Fibroblast of skin of left quadriceps (primary cell): ENCODE measurements around the gene CYP4X1.
"Not testable (repeated sequence)": the region's sequence is repeated elsewhere in the genome, so short reads cannot be mapped to it uniquely, and the experiment has no call there.

Experiments used
- DNase-seq, 2 experiments: peaks; one replicate each; pipeline ENCODE4 v3.0.0-alpha.2; 2013; ENCODE audit warnings: low read depth in 2 of 2

Gene CYP4X1, protein sequence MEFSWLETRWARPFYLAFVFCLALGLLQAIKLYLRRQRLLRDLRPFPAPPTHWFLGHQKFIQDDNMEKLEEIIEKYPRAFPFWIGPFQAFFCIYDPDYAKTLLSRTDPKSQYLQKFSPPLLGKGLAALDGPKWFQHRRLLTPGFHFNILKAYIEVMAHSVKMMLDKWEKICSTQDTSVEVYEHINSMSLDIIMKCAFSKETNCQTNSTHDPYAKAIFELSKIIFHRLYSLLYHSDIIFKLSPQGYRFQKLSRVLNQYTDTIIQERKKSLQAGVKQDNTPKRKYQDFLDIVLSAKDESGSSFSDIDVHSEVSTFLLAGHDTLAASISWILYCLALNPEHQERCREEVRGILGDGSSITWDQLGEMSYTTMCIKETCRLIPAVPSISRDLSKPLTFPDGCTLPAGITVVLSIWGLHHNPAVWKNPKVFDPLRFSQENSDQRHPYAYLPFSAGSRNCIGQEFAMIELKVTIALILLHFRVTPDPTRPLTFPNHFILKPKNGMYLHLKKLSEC

DNA sequence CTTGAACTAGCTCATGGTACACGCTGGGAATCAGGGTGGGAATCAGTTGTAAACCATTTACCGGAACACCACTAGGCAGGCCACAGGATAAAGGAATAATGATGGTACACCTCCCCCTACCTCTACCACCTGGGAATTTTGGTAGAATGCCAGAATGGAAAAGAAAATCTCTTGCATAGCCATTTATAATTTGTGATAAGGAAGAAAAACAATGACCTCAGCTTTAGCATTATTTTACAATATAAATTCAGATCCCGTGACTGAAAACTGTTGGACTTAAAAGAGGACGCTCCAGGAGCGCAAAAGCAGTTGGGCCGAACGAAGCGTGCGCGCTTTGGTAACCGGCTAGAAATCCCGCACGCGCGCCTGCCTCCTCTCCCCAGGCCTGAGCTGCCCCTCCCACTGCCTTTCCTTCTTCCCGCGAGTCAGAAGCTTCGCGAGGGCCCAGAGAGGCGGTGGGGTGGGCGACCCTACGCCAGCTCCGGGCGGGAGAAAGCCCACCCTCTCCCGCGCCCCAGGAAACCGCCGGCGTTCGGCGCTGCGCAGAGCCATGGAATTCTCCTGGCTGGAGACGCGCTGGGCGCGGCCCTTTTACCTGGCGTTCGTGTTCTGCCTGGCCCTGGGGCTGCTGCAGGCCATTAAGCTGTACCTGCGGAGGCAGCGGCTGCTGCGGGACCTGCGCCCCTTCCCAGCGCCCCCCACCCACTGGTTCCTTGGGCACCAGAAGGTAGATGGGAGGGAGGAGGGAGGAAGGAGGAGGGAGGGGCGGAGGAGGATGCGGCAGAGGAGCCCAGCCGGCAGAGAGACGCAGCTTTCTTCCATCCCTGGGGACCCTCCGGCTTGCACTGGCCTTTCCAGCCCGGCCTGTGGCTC is at the start of gene CYP4X1:
Gene CYP4X1, plus strand, starts transcription at position 402 of the 873 bp plus-strand sequence. Its CDS starts 149 bp downstream, at position 551.
- DNase-seq, result no peak

- DNase-seq, result no peak
Measured at GRCh38 chr1:46983166-46983829, 40.2 kb upstream of the CYP4X1 start.

DNA sequence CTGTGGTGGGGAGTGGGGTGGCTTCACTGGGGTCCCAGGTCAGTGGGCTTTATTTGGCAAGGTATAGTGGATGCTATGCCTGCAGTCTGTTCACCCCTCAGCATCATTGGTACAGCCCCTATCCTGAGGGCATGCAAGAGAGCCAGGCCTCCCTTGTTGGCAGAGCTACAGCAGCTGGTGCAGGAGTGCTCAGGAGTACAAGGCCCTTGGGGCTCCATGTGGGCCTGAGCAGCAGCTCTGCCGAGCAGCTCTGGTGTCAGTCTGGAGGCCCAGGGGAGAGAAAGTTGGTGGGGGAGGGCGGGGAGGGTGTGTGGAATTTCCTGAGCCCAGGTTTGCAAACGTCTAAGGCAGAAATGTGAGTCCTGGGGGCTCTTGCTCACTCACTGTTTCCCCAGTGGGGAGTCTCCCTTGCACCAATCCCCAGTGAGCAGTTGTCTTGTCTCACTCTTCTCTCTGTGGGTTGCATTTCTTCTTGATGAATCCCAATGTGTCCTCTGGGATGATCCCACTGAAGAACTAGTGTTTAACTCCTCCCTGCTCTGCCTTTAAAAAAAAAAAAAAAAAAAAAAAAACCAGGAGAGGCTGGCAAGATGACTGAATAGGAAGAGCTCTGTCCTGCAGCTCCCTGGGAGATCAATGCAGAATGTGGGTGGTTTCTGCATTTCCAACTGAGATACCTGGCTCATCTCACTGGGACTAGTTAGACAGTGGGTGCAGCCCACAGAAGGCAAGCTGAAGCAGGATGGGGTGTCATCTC is 39.5 kb upstream of the CYP4X1 start:
- no peak for DNase-seq

DNA sequence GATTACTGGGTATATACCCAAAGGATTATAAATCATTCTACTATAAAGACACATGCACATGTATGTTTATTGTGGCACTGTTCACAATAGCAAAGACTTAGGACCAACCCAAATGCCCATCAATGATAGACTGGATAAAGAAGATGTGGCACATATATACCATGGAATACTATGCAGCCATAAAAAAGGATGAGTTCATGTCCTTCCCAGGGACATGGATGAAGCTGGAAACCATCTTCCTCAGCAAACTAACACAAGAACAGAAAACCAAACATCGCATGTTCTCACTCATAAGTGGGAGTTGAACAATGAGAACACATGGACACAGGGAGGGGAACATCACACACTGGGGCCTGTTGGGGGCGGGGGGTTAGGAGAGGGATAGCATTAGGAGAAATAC is 32.9 kb upstream of the CYP4X1 start:
- not testable (repeated sequence) for DNase-seq

DNA sequence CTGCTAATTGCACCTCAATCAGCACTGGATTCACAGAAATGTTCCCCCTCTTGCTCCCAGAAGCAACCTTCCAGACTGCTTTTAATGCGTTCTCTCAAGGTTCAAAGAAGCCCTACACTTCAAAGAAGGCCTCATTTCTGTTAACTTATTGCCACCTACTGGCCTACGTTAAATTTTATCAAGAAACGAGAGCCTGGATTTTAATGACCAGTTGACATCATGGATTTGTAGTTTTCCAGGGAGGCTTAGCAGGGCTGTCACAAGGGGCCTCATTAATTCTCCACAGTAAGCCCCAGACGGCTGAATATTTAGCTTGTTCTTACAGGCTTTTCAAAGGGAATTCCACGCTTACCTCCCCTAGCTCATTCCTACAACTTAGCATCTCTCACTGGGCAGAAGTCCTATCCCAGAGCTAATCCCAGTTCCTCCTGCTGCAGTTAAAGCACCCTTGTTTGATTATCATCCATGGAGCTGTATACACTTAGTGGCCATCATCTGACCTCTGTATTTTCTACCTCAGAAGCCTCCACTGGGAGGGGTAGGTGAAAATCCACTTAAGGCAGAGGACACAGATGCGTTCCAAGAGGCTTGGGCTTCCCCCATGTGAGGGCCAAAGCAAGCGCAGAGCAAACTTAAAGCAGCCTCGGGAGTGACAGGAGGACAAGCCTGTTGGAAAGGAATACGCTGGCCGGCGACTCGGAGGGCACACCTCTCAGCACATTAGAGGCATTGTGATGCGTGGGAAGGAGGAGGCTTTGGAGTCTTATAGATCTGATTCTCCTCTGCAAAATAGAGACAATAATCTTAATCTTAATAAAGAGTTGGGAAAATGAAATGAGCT is 32.2 kb upstream of the CYP4X1 start:
- no peak for DNase-seq

- DNase-seq, result no peak
Measured at GRCh38 chr1:46996659-46997281, 26.7 kb upstream of the CYP4X1 start.

GRCh38 chr1:47002211-47002610 is 21.3 kb upstream of the CYP4X1 start:
- DNase-seq, result no peak

DNA sequence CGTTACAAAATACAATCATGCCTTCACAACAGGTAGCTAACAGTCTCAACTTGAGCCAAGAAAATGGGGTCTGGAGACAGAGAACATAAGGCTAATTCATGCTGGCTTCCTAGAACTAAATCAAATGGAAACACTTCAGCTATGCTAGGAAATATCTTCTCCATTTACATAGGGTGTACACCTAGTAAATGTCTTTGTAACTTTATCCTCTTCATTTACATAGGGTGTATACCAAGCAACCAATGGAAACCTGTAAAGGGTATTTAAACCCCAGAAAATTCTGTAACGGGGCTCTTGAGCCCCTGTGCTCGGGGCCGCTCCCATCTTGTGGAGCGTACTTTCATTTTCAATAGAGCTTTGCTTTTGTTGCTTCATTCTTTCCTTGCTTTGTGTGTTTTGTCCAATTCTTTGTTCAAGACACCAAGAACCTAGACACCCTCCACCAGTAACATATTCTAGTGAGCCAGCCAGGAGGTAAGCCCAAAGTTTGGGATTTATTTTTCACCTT is 19.5 kb upstream of the CYP4X1 start:
- no peak for DNase-seq

DNA sequence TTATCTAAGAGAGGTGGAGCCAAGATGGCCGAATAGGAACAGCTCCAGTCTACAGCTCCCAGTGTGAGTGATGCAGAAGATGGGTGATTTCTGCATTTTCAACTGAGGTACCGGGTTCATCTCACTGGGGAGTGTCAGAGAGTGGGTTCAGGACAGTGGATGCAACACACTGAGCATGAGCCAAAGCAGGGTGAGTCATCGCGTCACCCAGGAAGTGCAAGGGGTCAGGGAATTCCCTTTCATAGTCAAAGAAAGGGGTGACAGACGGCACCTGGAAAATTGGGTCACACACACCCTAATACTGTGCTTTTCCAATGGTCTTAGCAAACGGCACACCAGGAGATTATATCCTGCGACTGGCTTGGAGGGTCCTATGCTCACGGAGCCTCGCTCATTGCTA is 17.0 kb upstream of the CYP4X1 start:
- not testable (repeated sequence) for DNase-seq

DNA sequence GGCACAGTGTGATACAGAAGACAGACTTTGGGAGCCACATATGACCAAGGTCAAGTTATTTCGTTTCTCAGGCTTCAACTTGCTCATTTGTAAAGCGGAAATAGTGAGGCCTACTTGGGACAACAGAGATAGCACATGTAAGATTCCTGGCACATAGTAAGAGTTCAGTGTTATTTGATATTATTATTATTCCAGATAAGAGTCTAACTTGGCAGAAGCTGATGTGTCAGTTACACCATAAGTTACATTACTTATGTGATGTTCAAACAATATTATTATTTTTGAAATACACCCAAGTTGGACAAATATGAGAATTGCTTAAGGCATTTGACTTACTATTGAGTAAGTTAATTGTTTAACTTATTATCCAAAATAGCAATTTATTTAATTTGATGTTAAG is 10.2 kb upstream of the CYP4X1 start:
- no peak for DNase-seq

GRCh38 chr1:47021070-47021469 is 2.4 kb upstream of the CYP4X1 start:
- no peak for DNase-seq

DNA sequence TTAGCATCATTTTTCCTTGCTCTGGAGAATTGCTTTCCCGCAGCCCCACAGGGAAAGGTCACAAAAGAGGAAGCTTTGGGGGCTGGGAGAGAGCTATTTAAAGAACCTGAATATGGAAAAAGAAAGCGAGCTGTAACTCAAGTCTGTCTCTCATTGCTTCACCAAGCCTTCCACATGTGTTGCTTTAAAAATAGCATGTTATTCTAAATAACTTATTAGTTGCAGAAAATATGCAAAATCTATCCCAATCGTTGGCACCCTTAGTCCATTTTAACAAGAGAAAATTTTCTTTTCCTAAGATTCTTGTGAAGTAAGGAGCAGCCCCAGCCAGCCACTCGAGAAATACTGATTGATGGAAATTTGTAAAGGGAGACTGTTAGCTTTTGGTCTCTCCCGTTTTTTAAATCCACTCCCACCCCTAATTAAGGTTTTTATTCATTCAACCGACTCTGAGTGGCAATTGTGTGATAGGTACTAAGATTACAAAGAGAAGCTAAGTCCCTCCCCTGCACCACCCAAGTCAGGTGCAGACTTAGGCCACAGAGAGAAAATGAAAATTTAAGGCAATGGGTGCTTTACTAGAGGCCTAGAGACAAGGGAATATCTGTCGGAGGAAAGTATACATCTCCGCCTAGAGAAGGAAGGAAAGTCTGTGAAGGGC is 802 bp downstream of the CYP4X1 start:
- no peak for DNase-seq

- DNase-seq, result no peak
Measured at GRCh38 chr1:47030170-47030805, 6.8 kb downstream of the CYP4X1 start.

GRCh38 chr1:47031059-47031458 is 7.6 kb downstream of the CYP4X1 start:
- DNase-seq, result no peak

DNA sequence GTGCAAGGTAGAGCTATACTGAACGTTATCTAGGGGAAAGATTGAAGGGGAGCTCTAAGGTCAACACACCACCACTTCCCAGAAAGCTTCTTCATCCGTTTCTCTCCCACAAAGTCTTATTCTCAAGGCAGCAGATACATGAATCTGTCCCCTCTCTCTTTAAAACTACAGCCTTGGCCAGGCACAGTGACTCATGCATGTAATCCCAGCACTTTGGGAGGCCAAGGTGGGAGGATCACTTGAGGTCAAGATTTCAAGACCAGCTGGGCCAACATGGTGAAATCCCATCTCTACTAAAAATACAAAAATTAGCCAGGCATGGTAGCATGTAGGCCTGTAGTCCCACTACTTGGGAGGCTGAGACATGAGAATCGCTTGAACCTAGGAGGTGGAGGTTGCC is 8.1 kb downstream of the CYP4X1 start:
- DNase-seq, result no peak

- DNase-seq, result no peak
Measured at GRCh38 chr1:47036764-47037163, 13.3 kb downstream of the CYP4X1 start.

DNA sequence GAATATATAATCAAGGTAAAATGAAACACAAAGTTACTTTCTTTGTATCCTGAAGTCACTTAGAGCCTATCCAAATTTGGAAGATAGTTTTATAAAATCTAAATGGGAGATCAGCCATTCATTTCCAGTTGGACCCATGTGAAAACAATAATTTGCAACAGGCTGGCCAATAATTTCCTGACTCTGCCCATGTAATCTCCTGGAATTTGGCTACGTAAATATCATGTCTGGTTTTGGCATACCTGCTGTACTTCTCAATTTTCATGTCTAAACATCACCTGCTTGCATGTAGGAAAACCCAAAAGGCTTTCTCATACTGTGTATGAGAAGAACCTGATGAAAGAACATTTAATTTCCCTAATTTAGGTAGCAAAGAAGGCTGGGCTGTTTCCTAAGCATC is 35.9 kb downstream of the CYP4X1 start:
- DNase-seq, result no peak

- no peak for DNase-seq
Measured at GRCh38 chr1:47067097-47067594, 43.7 kb downstream of the CYP4X1 start, which contains the start of gene CYP4Z1. Gene CYP4Z1 (plus strand): TSS chr1:47067231. CDS start chr1:47067491, 260 bp downstream.
